NCI-H1417 (cell line): Measurements from ENCODE around the gene SPRR5.

Source experiments
- DNase-seq, 3 experiments: peaks; one replicate each; lab custom pipeline; 2025; lab: John Stamatoyannopoulos, UW

The SPRR5 gene, protein sequence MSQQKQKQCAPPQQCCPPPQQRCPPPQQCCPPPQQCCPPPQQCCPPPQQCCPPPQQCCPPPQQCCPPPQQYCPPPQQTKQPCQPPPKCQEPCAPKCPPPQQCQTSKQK

DNA sequence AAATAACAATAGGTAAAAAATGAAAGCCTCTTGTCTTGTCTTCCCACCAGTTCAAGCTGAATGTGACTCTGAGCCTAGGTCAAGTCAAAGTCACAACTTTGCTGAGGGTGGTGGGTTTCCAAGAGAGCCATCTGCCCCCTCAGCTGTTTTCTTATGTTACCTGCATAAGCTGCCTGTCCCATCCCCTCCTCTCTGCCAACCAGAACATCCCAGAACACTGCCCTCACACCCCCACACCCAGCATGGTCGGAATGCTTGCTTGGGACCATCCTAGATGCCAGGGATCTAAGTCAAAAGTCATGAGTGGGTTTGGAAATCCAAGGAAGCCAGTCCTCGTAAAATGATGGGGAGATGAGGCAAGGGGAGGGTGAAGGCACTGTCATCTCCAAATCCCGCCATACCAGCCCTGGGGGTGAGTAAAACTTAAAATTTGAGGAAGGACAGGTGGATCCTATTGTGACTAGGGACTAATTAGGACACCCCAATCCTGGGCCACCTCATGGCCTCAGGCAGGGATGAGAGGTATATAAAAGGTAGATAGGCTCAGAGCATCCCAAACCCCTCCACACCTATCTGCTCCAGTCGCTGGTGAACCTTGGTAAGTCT is at the start of gene SPRR5:
SPRR5 (plus strand) TSS at position 556 of the 606 bp plus-strand sequence. CDS start 1,349 bp downstream, outside the sequence.
- DNase-seq = no peak

DNA sequence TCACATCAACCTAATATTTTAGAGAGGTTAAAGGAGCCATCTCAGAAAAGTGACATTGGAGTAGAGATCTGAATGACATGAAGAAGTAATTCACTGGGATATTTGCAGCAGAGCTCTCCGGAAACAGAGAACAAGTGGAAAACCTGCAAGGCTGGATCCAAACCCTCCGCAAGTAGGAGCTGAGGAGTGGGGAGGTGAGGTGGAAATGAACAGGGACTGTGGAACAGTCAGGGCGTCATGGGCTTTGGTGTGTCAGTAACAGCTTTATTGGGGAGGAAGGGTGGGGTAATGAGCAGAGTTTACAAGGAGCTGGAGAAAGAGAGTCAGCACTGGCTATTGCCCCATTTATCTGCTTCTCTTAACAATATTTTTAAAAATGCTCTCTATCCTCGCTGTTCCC is 48.0 kb upstream of the SPRR5 start:
- DNase-seq = no peak

DNA sequence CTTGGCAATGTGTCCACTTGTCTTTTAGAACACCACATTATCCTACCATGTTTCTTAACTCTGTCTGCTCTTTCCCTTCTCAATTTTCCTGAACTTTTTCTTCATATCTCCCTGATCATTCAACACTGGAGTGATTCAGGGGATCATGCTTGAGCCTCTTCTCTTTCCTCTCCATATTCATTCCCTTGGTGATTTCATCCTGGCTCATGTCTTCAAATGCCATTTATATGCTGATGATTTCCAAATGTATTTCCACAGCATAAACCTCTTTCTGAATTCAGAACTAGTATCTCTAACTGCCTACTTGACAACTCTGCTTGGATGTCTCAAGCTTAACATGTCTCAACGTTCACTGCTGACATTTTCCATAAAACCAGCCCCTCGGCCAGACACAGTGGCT is 47.1 kb upstream of the SPRR5 start:
- no peak for DNase-seq

DNA sequence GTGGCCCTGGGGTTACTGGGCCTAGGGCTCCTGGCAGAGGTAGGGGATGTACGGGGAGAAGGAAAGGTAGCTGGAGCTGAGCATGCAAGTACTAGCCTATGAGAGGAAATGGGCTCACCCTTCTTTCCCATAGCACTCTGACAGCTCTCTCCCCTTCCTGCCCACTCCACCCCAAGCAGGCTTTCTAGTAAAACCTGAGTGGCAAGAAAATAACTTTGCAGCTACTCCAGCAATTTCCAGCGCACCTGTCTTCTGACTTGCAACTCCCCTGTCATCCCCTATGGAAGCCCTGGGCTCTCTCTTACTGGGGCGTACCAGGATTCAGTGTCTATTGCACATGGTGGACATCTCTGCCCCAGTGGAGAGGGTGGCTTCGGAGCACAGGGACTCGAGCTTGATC is 45.4 kb upstream of the SPRR5 start:
- DNase-seq = no peak

DNA sequence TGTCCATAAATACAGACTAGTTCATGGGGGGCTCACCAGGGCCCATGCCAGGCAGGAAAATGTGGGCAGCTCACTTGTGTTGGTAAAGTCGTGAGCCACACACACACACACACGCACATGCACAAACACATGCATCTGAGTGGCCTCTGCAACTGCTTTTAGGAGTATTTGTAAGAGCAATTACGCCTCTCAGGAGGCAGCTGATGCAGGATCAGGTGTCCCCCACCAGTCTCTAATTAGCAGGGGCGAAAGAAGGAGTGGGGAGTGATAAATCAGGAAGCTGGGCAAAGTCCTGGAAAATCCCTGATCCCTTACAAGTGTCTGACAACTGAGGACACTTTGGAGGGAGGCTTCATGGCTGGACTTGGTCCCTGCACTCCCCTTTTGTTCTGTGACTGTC is 44.4 kb upstream of the SPRR5 start:
- DNase-seq = peak; percentile 60 to 96 (median 88)

DNA sequence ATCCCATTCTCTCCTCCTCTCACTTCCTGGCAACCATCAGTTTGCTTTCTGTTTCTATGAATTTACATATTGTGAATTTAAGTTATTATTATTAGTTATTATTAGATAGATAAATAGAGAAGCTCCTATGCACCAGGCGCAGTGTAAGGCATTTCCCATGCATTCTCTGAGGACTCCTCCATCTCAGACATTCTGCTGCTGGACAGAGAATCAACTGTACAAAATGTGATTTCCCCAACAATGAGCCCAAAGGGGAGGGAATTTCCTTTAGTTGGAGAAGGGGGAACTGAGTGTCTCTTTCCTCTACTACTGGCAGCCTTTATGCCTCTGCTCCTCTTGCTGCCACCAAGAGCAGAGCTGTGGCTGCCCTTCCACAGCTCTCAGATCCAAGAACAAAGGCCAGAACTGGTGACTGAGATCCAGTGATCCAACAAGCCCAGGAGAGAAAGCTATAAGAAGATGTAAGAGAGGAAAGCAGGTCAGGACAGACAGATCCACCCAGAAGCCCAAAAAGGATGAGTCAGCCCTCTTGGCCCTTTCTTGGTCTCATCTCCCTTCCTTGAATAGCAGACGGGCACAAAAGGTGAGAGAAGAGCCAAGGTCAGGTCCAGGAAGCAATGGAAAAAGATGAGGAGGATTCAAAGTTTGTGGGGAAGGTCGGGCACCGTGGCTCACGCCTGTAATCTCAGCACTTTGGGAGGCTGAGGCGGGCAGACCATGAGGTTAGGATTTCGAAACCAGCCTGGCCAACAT is 42.1 kb upstream of the SPRR5 start:
- no peak for DNase-seq

DNA sequence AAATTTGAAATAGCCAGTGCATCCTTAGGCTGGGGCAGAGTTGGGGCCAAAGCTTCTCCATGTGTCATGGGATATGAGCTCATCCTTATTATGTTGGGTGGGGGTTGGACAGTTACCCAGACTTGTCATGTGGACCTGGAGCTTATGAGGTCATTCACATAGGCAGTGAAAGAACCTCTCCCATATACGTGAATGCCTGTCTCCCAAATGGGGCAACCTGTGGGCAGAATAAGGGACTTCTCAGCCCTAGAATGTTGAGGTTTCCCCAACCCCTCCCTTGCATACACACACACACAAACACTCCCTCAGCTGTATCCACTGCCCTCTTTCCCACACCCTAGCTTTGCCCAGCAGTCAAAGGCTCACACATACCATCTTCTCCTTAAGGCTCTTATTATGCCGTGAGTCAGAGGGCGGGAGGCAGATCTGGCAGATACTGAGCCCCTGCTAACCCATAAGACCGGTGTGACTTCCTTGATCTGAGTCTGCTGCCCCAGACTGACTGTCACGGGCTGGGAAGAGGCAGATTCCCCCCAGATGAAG is 40.9 kb upstream of the SPRR5 start:
- no peak for DNase-seq

DNA sequence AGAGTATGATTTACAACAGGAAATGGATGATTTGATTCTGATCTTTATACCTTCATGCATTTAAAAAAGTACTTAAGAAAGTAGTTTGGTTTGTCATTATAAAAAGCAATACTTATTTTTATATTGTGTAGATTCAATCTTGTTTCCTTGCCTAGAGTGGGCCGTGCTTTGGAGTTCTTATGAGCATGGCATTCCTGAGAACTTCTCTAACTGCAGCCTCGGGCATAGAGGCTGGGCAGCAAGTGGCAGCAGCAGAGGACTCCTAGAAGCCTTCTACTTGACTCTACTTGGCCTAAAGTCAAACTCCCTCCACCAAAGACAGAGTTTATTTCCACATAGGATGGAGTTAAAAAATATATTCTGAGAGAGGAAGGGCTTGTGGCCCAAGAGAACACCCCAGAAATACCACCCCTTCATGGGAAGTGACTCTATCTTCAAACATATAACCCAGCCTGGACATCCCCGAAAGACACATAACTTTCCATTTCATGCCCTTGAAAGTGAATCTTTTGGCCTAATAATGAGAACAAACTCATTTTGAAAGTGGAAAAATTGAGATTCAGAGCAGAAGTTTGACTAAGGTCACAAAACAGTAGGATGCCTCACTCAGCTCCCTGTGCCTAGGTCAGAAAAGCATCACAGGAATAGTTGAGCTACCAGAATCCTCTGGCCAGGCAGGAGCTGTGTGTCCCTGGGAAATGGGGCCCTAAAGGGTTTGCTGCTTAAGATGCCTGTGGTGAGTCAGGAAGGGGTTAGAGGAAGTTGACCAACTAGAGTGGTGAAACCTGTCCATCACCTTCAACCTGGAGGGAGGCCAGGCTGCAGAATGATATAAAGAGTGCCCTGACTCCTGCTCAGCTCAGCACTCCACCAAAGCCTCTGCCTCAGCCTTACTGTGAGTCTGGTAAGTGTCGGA is 39.1 kb upstream of the SPRR5 start, which contains the start of gene IVL:
IVL (plus strand) TSS at position 861 of the 916 bp plus-strand sequence. CDS start 1,252 bp downstream, outside the sequence.
- no peak for DNase-seq

DNA sequence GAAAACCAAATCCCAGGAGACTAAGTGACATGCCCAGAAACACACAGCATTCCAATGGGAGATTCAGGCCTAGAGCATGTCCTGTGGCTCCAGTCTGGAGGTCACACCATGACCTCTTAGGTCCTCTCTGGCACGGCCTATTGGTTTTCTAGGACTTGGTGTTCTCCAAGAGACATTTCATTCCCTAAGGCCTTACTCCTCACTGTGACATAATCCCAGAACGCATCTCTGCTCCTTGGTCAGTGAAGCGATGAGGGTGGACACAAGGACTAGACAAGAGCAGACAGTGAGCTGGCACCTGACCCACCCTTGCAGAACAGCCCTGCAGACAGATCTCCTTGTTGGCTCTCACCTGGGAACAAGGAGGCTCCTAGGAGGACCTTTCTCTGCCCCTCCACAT is 37.8 kb upstream of the SPRR5 start:
- no peak for DNase-seq

DNA sequence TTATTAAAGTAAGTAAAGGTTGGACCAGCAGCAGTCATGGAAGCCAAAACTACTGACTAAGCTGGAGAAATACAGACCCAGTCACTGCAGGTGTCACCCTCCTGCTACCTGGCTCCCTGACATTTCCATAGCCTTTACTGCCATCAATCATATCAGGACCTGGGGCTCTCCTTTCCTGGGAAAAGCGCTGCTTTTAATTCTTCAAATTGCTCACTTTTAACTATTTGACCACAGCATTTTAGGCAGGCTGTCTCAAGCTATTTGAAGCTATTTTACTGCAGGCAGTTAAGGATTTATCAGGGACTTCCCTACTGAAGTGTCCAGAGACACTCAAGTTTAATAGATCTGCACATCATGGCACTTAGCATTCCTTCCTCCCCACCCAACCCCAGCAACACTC is 34.5 kb upstream of the SPRR5 start:
- no peak for DNase-seq

DNA sequence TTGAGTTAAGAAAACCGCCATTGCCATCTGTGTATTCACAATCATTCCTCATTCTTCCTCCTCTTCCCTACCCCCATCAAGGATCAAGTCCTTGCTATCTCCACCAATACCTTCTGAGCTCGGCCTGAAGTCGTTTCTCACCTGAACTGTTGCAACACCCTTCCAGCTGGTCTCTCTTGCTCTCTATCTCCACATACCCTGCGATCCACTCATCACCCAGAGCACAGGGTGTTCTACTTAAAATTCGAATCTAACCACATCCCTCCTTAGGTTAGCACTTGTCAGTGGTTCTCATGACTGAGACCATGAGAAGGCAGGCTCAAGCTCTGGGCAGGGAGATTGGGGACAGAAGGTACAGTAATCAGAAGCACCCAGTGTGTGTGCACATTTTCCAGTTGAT is 34.1 kb upstream of the SPRR5 start:
- no peak for DNase-seq

DNA sequence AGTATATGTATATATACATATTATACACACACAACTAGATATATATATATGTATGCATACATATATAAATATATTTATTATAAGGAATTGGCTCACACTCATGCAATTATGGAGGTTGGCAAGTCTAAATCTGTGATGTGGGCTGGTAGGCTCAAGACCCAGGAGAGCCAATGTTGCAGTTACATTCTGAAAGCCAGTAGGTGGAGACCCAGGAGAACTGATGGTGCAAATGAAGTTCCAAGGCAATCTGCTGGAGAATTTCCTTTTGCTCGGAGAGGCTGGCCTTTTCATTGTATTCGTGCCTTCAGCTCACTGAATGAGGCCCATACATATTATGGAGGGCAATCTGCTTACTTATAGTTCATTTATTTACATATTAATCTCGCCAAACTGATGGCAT is 29.2 kb upstream of the SPRR5 start:
- DNase-seq = peak in 2 of 3 experiments; percentile 53 to 69

DNA sequence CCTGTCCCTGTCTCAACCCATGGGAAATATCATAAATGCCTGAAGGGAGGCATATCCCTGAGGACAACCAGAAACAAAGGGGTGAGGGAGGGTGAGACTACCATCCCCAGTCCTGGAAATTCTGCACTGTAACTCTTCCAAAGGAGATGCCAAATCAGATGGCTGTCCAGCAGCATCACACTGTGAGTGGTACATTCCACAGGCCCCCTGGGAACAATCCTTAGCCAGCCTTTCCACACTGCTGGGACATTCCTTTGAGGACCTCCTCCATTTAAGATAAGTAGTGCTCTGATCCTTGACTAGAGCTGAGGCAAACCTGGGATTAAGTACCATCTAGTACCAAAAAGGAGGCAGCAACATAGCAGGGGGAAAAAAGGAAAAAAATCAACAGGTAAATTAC is 27.9 kb upstream of the SPRR5 start:
- DNase-seq = no peak

DNA sequence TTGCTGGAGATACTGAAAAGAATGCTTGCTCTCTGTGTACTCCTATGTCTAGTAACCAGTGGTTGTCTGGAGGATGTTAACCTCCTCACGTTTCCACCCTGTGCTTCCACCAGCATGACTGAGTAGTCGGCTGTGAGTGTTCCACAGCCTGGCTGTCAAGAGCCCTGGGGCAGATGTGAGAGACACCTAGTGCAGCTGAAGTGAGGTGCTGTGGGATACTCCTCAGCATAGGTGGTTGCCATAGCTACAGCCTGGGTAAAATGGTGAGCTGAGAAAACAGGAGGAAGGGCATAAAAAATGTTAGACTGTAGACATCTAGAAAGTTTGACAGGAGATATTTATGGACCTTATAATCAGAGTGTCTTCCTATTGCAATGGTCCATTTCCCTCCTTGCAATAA is 22.8 kb upstream of the SPRR5 start:
- DNase-seq = peak; percentile 4 to 93 (median 55)

DNA sequence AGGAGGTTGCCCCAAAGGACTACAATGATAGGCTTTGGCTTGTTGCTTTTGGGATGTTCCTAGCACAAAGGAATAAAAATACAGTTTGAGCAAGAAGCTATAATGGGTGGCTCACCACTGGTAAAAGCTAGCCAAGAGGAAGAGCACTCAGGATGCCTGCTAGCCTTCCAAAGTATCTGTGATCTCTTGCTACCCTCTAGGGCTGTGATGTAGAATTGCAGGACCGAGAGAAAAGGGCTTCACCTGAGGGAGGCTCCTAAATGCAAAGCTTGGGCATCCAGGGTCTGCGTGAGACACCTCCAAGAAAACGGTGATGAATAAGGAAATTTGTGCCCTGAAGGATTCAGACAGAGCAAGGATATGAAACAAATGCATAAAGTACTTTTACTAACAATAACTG is 20.9 kb upstream of the SPRR5 start:
- DNase-seq = peak in 2 of 3 experiments; percentile 28 to 37

DNA sequence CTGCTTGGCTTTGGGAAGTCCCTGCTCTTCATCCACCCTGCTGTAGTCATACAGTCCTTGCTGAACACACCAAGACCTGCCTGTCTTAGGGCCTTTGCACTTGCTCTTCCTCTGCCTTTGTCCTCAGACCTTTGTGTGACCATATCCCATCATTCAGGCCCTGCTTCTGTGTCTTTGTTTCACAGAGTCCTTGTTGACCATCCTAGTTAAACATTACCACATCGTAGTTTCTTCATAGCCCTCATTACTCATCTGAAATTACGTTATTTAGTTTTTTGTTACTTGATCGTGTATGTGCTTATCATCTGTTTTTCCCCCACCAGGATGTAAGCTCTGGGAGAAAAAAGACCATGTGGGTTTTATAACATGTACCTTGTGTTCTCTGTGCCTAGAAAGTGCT is 18.3 kb upstream of the SPRR5 start:
- no peak for DNase-seq

DNA sequence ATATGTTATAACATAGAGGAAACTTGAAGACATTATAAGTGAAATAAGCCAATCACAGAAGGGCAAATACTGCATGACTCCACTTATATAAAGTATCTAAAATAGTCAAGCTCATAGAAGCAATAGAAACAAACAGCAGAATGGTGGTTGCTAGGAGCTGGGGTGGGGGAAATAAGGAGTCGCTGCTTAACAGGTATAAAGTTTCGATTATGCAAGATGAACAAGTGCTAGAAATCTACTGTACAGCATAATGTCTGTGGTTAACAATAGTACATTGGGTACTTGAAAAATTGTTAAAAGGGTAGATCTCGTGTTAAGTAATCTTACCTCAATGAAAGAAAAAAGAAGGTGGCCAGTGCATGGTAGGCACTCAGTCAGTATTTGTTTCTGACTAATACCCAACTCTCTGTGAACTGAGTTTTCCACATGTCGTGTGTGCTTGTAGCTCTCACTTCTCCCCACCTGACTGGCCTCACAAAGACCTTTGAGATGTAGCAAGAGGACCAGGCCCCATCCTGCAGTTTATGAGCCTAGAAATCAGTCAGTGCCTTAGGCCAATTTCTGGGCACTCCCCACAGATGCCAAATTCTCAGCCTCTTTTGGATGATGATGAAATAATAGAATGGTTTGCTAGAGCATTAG is 14.7 kb upstream of the SPRR5 start:
- DNase-seq = peak in 1 of 3 experiments; percentile 63

DNA sequence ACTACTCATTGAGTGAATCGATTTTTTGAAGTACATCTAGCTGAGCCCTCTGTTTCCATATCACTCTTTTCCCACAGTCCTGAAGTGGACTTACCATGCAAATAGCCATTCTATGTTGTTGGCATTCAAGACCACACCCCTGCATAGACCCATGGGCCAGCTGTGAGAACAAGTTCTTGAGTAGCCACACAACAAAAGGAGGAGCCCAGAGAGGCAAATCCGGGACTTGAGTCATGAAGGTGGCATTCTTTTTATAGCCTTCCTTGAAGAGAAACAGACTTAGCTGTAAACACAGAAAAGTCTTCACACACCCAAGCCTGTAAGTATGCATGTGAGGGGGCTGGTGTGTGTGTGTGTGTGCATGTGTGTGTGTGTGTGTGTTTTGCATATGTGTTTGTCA is 13.8 kb upstream of the SPRR5 start:
- DNase-seq = no peak

DNA sequence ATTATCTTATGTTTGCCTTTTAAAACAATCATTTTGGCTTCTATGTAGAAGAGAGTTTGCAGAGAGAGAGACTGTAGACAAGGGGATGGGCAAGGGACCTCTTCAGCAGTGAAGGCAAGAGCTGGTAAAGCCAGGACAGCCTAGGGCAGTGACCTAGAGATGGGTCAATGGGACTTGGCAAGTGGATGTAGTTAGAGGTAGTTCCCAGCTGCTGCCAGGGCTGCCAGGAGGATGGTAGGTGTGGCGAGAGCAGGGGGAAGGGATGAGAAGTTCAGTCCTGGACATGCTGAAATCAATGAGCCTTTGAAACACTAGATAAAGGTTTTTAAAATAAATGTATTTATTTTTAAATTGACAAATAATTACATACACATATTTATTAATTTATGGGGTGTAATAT is 6.4 kb upstream of the SPRR5 start:
- DNase-seq = no peak

DNA sequence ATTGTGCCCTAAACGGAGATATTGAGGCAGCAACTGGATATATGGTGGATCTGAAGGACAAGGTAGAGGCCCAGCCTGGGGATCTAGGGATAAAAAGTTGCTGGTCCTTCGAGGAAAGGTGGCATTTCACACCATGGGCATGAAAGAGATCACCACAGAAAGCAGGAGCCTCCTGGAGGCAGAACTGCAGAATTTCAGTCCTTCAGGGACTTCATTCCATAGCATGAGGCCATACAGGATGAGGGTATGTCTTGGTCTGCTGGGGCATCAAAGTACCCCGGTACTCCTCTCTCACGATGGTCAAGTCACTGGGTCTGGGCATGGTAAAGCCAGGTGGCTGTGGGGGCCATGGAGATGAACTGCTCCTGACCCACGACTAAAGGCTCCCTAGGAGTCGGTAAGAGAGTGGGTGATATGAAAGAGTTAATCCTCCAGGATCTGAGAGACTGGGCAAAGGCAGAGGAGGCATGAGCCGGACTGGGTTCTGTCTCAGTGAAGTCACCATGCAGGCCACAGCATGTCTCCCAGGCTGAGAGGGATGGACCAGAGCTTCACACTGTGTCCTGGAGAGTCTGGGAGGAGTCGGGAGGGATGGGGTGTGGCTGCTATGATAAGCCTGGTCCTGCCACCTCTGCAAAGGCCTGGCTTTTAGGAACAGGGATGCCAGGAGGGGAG is 5.8 kb upstream of the SPRR5 start:
- no peak for DNase-seq

DNA sequence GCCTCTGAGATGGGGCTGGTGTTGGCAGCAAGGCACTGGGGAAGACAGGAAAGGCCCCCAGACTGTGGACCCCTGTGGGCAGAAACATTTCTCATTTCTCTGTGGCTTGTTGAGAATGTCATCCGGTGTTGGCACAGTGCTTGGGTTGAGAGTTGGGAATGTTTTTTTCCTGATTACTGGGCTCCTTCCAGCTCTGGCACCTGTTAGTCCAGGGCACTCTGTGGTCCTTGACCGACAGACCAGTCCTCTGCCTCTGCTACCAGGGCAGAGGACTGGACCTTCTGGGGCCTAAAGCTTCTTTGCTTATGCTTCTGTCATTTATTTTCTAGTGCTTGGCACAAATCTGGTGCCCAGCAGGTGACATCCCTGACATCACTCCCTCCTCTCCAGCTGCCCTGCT is 4.8 kb upstream of the SPRR5 start:
- DNase-seq = no peak
